Activated T-helper 1 cell treated with anti-CD3 and anti-CD28 coated beads, Interleukin-2, amount 50 U/mL, for 16 hours (primary cell): Measurements from ENCODE around the gene RIPOR3.

Experiments
- DNase-seq, 2 donors: peaks; one replicate each; pipeline ENCODE4 v3.0.0-alpha.2; 2020; ENCODE audit warnings: low read depth in 1 of 2, low spot score in 1 of 2

RIPOR3 gene, protein sequence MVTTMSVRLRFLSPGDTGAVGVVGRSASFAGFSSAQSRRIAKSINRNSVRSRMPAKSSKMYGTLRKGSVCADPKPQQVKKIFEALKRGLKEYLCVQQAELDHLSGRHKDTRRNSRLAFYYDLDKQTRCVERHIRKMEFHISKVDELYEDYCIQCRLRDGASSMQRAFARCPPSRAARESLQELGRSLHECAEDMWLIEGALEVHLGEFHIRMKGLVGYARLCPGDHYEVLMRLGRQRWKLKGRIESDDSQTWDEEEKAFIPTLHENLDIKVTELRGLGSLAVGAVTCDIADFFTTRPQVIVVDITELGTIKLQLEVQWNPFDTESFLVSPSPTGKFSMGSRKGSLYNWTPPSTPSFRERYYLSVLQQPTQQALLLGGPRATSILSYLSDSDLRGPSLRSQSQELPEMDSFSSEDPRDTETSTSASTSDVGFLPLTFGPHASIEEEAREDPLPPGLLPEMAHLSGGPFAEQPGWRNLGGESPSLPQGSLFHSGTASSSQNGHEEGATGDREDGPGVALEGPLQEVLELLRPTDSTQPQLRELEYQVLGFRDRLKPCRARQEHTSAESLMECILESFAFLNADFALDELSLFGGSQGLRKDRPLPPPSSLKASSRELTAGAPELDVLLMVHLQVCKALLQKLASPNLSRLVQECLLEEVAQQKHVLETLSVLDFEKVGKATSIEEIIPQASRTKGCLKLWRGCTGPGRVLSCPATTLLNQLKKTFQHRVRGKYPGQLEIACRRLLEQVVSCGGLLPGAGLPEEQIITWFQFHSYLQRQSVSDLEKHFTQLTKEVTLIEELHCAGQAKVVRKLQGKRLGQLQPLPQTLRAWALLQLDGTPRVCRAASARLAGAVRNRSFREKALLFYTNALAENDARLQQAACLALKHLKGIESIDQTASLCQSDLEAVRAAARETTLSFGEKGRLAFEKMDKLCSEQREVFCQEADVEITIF

DNA sequence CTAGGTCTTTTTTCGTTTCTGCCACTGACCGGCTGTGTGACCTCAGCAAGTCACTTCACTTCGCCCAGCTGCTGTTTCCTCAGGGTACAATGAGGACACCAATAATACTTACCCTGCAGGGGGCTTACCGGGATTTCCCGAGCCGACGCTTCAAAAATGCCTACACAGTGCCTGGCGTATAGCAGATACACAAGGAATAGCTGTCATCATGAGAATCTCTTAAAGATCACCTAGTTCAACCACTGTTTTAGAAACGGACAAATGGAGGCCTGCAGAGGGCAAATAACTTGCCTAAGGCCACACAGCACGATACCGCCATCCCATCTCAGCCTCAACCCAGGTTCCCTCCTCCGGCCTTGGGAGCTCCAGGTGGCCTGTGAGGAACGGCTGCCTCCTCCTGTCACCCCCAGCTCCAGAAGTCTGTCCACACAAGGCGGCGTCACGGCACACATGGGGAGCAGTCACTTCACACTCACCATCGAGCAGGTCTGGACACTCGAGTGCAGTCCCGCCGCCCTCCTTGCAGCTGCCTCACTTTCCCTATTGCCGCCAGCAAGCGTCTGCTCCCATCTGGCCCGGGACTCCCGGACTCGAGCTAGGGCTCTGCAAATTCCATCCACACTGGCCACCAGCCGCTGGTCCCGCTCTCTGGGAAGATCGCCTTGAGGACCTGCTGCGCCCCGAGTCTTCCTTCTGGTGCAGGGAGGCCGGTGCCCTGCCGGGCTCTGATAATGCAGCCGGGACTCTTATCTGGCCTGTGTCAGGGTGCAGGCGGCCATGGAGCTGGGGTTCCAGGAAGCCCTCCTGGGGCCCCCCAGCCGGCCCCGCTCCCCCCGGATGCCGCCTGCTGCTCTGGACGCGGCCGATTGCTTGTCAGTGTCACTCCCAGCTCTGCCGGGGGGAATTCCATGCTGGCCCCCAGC, at the start of gene RIPOR3:
Gene RIPOR3, minus strand, starts transcription at position 893 of the 923 bp plus-strand sequence. Its CDS starts 414 bp downstream, at position 479.
- DNase-seq: no peak

DNA sequence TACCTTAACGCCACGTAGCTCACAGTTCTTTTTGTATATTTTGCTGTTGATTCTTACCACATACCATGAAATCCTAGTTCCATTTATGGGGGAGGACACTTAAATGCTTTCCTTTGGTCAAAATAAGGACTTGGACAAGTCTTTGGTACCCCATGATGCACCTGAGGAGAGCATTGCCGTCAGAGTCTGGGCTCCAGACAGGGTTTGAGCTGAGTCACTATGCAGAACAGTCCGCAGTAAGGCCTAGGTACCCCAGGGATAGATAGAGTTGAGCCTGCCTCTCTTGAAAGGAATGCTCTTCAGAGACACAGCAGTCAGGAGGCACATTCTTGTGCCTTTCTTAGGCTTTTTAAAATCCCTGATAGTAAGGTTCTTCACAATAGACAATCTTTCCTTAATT, 46.0 kb upstream of the RIPOR3 start:
- DNase-seq: no peak

DNA sequence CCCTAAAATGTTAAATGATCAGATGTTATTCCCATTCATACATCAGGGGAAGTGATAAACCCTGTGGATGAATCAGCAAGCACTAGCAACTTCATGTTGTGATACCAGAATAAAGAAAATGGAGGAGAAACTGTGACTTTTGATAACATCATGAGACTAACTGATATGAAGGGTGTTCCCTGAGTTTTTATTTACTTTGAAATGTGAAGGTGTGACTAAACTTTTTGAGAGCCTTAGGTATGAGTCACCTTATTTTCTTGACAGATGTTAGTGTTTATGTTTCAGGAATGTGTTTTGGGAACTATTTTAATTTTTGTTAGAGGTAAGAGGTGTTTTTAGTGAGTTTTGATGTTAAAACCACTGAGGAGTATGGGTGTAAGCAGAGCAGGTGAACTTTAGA, 44.5 kb upstream of the RIPOR3 start:
- no peak for DNase-seq

DNA sequence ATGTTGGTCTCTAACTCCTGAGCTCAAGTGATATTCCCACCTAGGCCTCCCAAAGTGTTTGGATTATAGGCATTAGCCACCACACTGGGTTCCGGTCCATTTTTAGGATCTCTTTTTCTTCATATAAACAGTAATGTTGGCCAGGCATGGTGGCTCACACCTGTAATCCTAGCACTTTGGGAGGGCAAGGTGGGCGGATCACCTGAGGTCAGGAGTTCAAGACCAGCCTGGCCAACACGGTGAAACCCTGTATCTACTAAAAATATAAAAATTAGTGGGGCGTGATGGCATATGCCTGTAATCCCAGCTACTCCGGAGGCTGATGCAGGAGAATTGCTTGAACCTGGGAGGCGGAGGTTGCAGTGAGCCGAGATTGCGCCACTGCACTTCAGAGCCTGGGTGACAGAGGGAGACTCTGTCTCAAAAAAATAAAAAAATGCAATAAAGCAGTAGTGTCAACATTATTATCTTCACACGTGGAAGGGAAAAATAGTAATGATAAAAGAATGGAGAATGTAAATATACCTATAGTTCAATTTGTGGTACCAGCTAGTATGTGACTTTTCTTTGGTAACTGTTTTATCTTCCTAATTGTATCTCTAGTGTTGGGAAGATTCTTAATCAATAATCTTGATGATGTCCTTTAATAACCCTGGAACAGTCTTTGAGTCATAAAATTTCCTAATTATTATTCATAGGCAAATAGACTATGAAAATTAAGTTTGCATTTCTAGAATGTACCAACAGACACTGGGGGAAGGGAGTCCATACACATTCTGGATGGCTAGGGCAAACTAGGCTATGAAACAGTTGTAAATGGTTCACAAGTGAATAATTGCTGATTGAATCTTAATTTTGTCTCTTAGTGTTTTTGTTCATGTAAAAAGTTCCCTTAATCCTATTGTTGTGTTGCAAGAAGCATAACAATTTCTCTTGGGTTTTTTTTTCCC, 43.7 kb upstream of the RIPOR3 start:
- DNase-seq: no peak

DNA sequence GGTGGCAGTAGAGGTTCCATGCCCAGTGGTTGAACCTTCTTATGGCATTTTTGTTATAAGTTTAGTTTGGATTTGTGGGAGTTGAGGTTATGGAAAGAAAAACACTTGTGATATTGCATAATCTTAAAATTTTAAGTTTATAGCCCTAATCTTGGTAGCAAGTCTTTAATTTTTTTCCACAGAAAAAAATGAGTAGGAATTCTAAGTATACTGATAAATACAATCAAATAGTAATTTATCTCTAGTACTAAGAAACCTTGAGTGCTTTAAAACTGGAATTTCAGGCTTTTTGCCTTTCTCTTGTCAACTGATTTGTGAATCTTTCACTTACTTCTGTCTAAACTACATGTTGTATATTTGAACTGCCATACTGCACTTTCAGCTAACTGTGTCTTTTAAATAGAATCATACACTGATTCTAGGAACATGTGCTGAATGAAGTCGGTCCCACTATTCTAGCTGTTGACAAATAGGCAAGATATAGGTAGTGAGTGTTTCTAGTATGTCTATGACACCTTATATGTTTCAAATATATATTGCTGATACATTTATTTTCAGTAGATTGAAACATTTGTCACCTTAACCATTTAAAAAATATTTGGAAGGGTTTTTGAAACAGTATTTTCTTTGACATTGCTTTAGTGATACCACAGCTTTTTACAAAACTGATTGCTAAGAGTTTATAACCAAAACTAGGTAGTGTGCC, 42.5 kb upstream of the RIPOR3 start:
- no peak for DNase-seq

DNA sequence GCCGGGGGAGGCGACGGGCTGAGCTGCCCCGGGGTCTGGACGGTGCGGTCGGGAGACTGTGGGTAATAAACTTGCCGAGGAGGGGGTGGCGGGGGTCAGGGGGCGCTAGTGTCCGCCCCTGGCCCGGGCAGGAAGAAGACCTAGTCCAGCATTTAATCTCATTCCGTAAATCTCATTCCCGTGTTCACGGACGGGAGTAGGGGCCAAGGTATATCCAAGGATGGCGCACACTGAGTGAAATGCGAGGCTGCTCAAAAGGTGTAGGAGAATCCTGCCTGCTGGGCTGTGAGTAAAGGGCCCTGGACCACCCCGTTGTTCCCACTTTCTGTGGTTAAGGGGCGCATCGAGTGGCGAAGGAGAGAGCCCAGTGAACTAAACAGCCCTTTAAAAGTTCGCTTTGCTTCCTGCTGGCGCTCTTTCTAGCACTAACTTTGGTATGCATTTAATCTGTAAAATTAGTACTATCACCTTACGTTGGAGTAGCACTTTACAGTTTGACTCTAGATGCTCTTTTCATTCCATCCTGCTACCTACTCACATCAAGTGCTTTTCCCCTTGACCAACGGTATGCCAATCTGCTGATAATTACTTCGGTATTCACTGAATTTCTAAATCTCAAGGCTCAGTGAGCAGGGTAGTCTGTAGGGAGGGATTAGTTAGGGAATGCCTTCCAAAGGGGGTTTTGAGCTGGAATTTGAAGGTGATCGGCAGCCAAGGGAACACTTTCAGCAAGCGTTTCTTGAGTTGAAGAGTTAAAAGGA, 40.8 kb upstream of the RIPOR3 start:
- no peak for DNase-seq

DNA sequence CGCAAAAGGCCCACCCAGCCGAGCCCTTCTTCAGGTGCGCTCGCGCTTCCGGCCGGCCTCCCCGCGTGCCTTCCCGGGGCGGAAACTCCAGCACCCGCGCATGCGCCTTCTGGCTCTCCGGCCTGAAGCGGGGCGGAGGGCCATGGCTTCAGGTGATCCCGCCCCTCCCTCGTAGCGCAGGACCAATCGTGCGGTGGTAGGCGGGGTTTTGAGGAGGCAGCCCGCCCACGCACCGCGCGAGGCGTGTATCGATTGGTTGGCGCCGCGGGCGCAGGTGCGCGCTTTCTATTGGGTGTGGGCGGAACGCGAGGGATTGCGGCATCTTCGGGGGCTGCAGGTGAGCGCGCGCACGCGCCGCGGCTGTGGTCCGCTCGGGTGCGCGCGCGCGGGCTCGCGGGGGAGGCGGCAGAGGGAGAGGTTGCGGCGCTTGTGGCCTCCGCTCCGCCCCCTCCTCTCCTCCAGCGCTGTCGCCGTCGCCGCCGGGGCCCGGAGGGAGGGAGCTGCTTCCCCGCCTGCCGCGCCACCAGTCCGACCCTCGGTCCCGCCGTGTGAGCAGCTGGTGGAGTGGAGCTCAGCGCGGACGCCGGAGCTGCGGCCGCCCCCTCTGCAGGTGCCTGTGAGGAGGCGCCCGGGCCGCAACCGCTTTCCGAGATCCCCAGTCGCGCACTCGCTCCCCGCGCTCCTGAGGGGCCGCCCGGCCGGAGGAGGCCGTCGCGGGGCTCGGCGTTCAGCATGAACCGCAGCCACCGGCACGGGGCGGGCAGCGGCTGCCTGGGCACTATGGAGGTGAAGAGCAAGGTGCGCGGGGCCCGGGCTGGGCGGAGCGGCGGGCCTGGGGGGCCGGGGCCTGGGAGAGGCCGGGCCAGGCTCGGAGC, 40.0 kb upstream of the RIPOR3 start, which contains the start of gene PARD6B:
Gene PARD6B, plus strand, starts transcription at position 526 of the 875 bp plus-strand sequence. Its CDS starts 207 bp downstream, at position 733.
- peak; percentile 98 to 100 for DNase-seq

DNA sequence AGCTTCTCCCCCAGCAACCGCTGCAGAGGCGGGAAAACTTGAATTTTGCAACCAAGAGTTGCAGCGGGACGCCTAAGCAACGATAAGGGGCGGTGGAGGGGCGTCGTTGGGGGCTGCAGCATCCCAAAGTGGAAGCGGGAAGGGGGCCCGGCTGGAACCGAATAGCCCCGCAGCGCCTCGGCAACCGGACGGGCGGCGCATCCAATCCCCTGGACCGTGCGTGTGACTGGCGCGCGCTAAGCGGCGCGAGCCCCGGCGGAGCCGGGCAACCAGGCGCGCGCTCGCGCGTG, 39.4 kb upstream of the RIPOR3 start:
- DNase-seq: no peak

DNA sequence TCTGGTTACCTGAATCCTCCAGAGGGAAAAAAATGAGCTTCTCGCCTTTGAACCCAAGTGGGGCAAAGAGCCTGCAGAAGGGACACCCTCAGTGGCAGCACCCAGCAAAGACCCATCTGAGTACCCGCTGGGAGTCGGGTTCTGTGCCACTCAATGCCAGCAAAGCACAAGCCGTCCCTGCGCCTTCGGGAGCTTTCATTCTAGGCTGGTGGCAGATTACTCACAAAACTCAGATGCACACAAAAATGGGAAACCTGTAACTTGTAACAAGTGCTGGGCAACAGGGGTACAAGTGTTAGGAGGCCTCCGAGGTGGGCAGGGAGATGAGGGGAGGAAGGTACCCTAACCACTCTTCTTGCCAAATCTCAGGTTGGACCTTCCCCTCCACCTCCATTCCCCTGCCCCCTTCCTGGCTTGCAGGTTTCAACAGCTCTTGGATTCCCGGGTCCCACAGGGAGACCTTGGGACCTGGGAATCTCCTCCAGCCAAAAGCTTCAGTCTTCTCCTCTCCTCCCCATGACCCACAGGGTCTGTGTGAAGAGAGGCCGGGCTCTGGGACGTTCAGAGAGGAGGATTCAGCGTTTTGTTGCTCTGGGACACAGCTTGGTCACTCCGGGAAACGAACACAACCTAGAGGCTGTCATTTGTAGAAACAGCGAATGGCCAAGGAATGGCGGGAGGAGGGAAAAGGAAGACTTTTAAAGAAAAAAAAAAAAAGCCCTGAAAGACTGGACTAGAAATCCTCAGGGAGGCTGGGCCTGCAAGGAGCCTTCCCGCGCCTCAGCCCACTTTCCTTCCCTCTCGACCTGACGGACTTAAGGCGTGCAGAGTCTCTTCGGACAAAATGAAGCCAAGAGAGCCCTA, 38.8 kb upstream of the RIPOR3 start:
- DNase-seq: no peak

DNA sequence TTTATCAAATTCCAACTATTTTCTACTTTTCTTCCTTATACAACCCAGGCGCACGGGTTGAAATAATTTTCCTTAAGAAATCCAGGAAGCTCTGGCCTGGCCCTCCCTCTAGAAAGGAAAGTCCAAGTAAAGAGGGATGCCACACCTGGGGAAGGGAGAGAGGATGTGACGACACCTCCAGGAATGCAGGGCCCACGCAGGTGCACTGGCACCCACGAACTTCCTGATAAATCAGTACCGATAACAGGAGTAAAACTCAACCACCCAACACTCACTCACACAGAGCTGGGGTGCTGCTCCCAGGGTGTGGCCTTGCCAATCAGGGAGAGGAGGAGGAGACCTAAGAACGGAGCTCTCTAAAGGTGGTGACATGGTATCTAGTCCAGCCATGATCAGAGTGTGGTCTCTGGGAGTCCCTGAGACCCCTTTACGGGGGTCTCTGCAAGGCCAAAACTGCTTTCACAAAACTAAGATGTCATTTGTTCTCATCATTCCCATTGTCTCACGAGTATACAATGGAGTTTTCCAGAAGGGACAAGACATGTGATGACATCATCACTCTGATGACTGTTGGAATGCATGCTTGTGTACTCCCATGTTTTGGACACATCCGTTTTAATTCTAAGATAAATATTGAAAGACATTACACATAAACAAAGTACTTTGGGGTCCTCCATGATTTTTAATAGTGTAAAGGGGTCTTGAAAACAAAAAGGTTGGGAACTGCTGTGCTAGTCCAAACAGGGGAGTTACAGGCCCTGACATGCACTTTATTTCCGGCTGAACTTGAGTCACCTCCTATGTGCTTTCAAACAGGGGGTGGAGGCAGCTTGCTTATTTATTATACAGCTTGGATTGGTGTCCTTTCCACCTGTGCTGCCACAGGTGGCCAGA, 37.9 kb upstream of the RIPOR3 start:
- no peak for DNase-seq

DNA sequence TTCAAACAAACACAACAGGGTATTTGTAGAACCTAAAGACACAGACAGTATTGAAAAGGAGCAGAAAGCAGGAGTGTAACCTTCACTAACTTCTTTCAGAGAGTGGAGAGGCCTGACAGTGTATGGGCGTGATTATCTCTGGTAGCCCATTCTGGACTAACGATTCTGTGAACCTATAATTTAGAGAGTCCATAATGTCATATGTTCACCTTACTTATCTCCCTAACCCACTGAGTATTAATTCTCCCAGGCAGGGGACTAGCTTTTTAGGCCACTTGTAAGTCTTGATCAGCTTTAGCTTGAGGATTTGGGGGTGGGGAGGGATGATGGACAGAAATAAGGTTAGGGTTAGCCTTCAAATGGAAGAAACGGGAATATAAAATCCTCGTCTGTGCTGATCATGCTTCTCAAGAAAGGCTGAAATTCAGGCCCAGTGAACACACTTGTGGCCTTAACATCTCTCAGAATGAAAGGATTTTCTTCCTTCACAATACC, 37.2 kb upstream of the RIPOR3 start:
- DNase-seq: no peak

DNA sequence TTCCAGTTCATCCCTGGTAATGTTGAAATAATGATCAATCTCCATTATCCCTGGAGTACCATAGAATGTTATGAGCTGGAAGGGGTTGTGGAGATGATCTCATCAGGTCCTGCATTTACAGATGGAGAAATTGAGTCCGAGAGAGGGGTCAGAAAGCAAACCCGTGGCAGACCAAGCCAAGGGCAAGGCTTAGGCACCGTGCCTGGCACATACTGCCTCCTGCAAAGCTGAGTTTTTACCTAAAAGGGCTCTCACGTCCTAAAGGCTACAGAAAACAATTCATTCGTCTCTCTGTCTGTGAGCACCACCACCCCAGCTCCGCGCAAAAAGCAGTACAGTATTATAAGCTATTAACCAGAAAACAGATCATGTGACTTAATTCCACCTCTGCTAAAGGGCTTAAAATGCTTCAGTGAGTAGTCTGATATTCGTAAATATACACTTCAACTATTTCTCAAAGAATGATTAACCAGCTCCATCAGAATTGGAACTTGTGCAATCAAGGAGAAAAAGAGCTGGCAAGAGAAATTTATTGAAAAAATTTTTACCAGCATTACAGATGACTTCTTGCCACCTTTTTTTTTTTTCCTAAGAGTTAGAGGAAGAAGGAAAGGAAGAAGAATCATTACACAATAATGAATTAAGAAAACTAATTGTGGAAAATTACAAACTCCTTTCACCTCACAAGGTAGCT, 36.6 kb upstream of the RIPOR3 start:
- no peak for DNase-seq

DNA sequence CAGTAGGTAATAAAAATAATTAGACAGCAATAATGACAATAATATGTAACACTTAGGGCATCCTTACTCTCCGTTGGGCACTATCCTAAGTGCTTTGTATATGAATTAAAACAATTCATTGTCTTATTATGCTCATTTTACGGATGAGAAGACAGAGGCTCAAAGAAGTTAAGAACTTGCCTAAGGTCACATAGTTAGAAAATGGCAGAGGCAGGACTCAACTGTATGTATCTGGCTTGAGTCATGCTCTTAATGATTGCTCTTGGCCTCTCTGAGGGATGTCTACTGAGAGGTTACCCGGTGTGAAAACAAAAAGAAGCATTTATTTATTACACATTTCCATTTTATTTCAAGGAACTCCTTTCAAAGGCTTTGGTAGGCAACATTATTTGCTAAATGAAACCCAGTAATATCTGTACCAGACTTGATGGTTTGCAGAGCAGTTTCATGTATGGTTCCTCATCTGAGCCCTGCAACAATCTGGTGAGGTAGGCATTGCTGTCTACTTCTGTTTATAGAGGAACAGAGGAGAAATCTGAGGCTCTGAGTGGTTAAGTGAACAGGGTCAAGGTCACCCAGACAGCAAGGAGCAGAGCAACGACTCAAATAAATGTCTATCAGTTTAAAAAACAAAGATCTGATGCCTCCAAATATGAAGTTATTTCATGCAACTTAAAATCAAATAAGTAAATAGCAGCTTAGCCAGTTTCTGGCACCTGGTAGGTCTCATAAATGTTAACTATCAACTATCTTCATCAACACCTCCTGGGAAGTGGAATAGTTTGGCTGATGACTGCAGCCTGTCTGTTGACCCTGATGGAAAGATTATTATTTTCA, 35.8 kb upstream of the RIPOR3 start:
- DNase-seq: no peak

DNA sequence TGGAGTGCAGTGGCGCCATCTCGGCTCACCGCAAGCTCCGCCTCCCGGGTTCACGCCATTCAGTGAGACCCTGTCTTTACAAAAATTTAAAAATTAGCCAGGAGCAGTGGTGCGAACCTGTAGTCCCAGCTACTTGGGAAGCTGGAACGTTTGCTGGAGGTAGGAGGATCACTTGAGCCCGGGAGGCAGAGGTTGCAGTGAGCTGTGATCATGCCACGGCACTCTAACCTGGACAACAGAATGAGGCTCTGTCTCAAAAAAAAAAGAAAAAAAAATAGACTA, 34.3 kb upstream of the RIPOR3 start:
- DNase-seq: no peak
